HG02571 (cell line): ENCODE results near the gene YBX3.
A peak's percentile ranks its signal among the peaks of the same experiment; 100 is the strongest.

Experiments used
- ATAC-seq: cut with Tn5 transposase; IDR thresholded peaks from one replicate; pipeline ENCODE4 v1.9.1; 2021; ENCODE audit warnings: mild to moderate bottlenecking, moderate library complexity; ENCODE audit not compliant: unreplicated experiment

The YBX3 gene

DNA sequence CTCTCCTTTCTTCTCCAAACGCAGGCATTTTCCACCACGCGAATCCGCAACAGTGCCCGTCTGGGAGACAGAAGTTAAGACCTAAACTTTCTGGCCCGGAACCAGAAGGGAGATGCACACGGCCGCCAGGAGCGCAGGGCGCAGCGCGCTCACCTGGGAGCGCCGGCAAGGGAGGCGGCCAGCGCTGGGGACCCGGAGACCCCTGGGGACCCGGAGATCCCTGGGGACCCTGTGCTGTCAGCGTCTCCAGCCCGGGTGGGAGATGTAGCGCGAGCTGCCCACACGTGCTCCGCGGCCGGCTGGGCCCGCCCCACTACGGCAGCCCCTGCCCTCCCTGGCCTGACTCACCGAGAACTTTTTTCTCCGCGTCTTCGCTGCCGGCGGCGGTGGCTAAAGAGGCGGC, 620 bp downstream of the YBX3 start:
- ATAC-seq, result peak; percentile 42

- ATAC-seq, result peak; percentile 31
These were observed 1.2 kb downstream of the YBX3 start for GRCh38 chr12:10721651-10722501.

GRCh38 chr12:10720974-10721650, 2.0 kb downstream of the YBX3 start:
- no peak for ATAC-seq

GRCh38 chr12:10719482-10719881, 3.6 kb downstream of the YBX3 start:
- ATAC-seq, result no peak

- ATAC-seq, result no peak
These were observed 4.8 kb downstream of the YBX3 start for GRCh38 chr12:10718279-10718821.

DNA sequence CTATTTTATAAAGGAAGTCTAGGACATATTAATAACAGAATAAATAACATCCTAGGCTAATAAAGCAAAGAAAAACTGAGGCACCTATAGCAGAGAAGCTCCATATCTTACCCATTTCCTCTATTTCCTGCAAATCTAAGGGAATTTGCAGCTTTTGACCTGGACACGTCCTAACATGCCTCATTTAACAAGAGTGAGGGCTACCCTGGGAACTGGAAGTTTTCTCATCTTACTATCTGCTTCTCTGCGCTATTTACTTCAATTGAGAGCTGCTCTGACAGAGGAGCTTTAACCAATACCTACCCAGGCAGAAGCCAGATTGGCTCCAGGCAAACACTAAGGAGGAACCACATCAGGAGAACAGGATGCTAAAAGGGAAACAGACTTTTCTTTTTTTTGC, 5.7 kb downstream of the YBX3 start:
- ATAC-seq, result no peak

DNA sequence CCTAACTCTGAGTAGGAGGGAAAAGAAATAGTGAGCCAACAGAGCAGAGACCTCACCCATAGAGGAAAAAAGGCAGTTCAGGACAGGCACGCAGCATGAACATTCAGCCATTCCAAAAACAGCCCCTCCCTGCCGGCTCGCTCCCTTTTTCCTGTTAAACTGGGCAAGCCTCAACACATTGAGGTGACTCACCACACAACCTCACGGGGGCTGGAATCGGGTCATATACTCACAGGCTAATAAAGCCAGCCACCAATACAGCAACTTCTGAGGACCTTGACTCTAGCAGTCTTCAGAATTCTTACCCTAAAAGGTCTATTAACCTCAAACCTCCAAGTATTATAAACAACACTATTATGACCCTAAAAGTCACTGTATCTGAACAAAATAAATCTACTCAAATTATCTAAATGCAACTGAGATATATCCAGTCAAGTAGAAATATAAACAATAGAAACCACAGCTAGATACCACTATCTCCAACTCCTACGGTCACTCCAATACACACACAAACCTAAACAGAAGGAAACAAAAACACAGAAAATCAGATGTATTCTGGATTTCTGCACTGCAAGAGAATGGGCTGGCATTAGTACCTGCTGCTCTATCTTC, 6.3 kb downstream of the YBX3 start:
- ATAC-seq, result no peak

DNA sequence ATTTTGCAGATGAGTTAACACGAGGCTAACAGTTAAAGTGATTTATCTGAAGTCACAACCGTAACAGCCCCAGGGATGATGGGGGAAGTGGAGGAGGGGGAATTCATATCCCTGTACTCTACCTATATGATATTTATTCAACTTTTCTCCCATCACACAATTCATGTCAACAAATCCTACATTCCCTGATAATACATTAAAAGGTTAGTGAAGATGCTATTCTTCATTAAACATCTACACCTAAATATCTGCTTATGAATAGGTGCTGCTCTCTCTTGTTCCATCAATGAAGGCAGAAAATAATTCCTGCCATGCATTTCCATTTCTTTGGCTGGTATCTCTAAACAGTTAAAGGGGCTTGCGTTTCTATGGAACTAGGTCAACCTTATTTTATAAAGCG, 6.8 kb downstream of the YBX3 start:
- ATAC-seq, result no peak

DNA sequence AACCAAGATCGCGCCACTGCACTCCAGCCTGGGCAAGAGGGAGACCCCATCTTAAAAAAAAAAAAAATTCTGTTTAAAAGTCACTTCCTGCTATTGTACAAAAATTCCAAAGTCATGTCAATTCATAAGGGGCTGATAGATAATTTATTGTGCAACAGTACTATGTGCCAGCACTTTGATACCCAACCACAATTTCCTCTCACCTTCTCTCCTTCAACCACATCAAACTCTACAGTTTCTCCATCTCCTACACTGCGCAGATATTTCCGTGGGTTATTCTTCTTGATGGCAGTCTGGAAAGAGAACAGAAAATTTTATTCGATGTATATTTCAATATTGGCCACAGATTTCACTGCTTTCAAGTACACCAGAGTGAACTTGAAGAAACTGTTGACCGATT, 7.6 kb downstream of the YBX3 start:
- ATAC-seq, result no peak

DNA sequence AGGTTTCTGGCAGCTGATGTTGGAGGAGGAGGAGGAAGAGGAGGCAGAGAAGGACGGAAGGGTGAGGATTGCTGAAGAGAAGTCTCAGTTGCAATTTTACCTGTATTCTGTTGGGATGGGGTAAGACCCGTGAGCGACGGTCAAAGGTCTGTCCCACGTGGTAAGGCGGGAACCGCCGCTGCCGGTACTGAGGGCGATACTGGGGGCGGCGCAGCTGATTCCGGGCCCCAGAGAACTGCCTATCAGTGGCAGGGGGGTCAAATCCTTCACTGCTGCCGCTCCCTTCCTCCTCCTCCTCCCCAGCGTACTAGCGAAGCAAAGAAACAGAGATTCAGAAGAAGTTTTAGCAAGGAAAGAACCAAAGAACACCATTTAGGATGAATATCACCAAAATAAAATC, 13.3 kb downstream of the YBX3 start:
- no peak for ATAC-seq

- ATAC-seq, result no peak
These were observed 14.3 kb downstream of the YBX3 start for GRCh38 chr12:10708862-10709261.

DNA sequence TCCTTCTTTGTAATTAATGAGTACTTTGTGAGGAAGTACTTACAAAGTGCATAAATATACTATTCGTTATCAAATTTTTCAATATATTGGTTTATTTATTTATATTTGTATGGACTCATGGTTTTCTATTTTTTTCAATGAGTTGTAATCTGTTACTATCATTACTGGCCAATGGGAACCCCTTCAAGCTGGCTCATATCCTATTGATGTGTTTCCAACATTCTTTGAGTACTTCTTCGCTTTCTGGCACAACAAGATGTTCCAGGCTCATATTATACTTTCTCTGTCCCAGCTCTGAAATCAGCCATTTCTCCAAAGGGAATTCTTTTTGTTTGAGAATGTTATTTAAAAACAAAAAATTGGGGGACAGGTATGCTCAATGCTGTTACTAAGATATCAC, 17.5 kb downstream of the YBX3 start:
- ATAC-seq, result no peak

- ATAC-seq, result no peak
These were observed 21.3 kb downstream of the YBX3 start for GRCh38 chr12:10701843-10702242.

- ATAC-seq, result peak; percentile 71
These were observed 21.9 kb downstream of the YBX3 start for GRCh38 chr12:10701131-10701681.

- ATAC-seq, result no peak
These were observed 22.5 kb downstream of the YBX3 start for GRCh38 chr12:10700581-10700980.

- ATAC-seq, result no peak
These were observed 25.3 kb downstream of the YBX3 start for GRCh38 chr12:10697862-10698261.

DNA sequence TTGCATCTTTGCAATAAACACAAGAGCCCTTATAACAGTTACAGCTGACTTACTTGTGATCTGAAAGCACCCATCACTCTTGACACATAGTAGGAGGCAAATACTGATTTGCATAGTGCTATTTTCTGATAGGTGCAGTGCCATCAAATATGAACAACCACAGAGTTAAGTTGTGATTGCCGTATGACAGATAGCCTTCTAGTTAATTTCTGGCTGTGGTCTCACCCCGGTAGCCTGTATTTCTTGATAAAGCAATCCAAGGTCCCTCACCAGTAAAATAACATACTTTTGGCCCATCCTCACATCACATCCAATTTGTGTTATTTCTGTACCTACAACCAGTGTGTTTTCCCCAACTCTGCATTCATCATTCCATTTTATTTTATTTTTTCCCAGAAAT, 26.0 kb downstream of the YBX3 start:
- ATAC-seq, result no peak

DNA sequence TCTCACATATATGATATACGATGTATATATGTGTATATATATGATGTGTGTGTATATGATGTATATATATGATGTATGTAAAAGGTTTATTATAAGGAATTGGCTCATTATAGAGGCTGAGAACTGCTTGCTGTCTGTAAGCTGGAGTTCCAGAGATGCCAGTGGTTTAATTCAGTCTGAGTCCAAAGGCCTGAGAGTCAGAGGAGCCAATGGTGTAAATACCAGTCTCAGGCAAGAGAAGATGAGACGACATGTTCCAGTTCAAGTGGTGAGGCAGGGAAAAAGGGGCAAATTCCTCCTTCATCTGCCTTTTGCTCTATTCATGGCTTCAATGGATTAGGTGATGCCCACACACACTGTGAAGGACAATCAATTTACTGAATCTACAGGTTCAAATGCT, 32.2 kb downstream of the YBX3 start:
- no peak for ATAC-seq

- ATAC-seq, result no peak
These were observed 34.0 kb downstream of the YBX3 start for GRCh38 chr12:10689146-10689545.

DNA sequence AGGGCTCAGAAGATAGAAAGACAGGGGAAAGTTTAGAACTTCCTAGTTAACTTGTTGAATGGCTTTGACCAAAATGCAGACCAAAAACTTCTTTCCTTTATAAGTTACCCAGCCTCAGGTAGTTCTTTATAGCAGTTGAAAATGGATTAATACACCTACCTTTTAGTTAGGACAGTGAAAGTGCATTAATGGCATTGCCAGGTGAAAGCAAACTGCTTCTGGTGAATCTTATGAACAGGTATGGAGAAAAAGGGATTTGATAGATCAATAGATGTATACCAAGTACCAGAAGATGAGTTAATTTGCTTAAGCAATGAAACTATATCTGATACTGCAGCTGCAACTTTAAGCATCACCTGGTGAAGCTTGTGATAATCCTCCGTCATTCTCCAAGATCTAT, 35.1 kb downstream of the YBX3 start:
- ATAC-seq, result no peak

- no peak for ATAC-seq
These were observed 49.3 kb downstream of the YBX3 start, which contains the start of gene STYK1 for GRCh38 chr12:10673659-10674384. TSS of gene STYK1 (minus strand) at chr12:10674052. CDS start at chr12:10634618, 39,434 bp downstream.
